Measurements from ENCODE around the gene TNFRSF1B. TPM values are rescaled to one million over a fixed set of nuclear protein-coding genes. Genes with fewer than 3 reads are reported as not detected.

TNFRSF1B gene
- total RNA-seq, 1 donor from 2014 or later: under 0.01 TPM

DNA sequence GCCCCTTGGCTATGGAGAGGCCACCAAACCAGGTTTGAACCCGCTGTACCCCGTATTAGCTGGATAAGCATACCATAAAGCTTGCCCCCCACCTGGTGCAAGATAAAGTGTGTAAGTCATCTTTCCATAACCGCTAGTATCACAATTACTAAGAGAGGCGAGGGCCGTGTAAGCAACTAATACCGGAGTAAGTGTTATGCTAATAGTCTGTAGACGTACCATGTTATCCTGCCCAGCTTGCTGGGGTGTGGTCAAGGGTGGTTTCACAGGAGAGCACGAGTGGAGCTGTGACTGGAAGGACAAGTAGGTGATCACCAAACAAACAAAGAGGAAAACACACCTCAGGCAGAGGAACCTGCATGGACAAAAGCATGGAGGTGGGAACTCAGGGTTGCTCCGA is 3.6 kb upstream of the TNFRSF1B start:
- FAIRE-seq (no peak), DNase-seq (ENCODE audit: low read depth) (no peak)
- Histone ChIP-seq H3K4me3 (ENCODE audit: low read depth, low read length) (no peak overlapping the region), H3K36me3 (ENCODE audit: control insufficient read depth, insufficient read depth, low read length) (no peaks in the 10 kb centered on the region), H3K27me3 (ENCODE audit: control insufficient read depth, insufficient read depth, low read length) (peaks cover 22% of the 10 kb centered on the region)
- TF ChIP-seq CTCF (IDR thresholded peaks at IDR 0.05; ENCODE audit: insufficient read depth, low read length, severe bottlenecking): no peak

DNA sequence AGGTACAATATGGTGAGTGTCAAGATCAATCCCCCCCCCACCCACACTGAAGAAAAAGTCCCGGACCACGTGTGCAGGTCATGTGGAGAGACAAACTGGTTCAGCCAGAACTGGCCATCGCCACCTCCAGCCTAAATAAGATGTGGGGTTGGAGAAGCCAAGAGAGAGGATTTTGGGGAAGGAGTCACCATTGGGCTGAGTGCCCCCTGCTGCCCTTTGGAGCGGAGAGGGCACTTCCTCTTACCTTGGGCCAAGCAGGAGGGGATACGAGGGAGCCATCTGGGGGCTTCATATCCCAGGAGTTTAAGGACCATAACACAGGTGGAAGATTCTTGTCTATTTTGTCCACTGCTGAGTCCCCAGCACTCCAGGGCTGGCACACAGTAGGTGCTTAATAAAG is 2.6 kb upstream of the TNFRSF1B start:
- peaks cover 29% of the 10 kb centered on the region for H3K27me3 ChIP-seq (ENCODE audit: control insufficient read depth, insufficient read depth, low read length)
- no peaks in the 10 kb centered on the region for H3K36me3 ChIP-seq (ENCODE audit: control insufficient read depth, insufficient read depth, low read length)
- no peak overlapping the region for H3K4me3 ChIP-seq (ENCODE audit: low read depth, low read length)
- no peak for DNase-seq (ENCODE audit: low read depth)
- no peak for FAIRE-seq
- TF ChIP-seq CTCF (IDR thresholded peaks at IDR 0.05; ENCODE audit: insufficient read depth, low read length, severe bottlenecking): no peak

DNA sequence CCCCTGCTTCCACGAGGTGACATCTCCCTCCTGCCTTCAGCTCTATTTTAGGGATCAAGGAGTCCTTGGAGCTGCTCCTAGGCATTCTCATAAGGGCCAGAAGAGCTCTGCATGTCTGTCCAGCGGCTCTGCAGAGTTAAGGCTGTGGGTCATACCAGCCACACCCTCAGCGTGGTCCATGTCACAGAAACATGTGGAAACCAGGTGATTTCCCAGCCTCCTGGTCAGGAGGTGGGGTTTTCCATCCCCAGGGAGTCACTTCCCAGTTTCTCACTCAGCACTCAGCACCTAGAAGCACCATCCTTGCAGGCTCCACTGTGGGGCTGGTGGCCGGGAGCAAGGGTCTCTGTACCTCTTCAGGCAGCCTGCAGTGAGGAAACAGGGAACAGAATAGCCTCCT is 1.4 kb upstream of the TNFRSF1B start:
- peaks cover 33% of the 10 kb centered on the region for H3K27me3 ChIP-seq (ENCODE audit: control insufficient read depth, insufficient read depth, low read length)
- FAIRE-seq (no peak), DNase-seq (ENCODE audit: low read depth) (peak; percentile 18)
- no peak overlapping the region for H3K4me3 ChIP-seq (ENCODE audit: low read depth, low read length)
- no peak for TF ChIP-seq CTCF (IDR thresholded peaks at IDR 0.05; ENCODE audit: insufficient read depth, low read length, severe bottlenecking)
- H3K36me3 ChIP-seq (ENCODE audit: control insufficient read depth, insufficient read depth, low read length): no peaks in the 10 kb centered on the region

- H3K27me3 ChIP-seq (ENCODE audit: control insufficient read depth, insufficient read depth, low read length): peaks cover 30% of the 10 kb centered on the region
- DNase-seq (ENCODE audit: low read depth) (no peak), FAIRE-seq (no peak)
- H3K4me3 ChIP-seq (ENCODE audit: low read depth, low read length): no peak overlapping the region
- H3K36me3 ChIP-seq (ENCODE audit: control insufficient read depth, insufficient read depth, low read length): no peaks in the 10 kb centered on the region
- TF ChIP-seq CTCF (IDR thresholded peaks at IDR 0.05; ENCODE audit: insufficient read depth, low read length, severe bottlenecking): no peak
Observed at GRCh38 chr1:12167493-12168429, 970 bp downstream of the TNFRSF1B start.

- DNase-seq (ENCODE audit: low read depth) (no peak), FAIRE-seq (no peak)
- H3K27me3 ChIP-seq (ENCODE audit: control insufficient read depth, insufficient read depth, low read length): peaks cover 32% of the 10 kb centered on the region
- H3K4me3 ChIP-seq (ENCODE audit: low read depth, low read length): no peak overlapping the region
- TF ChIP-seq CTCF (IDR thresholded peaks at IDR 0.05; ENCODE audit: insufficient read depth, low read length, severe bottlenecking): no peak
- no peaks in the 10 kb centered on the region for H3K36me3 ChIP-seq (ENCODE audit: control insufficient read depth, insufficient read depth, low read length)
Observed at GRCh38 chr1:12168451-12169160, 1.8 kb downstream of the TNFRSF1B start.
